ENCODE data around the gene CACNA1H. TPM values are rescaled to one million over a fixed set of nuclear protein-coding genes. Genes with fewer than 3 reads are reported as not detected.
"Not testable (repeated sequence)": the region's sequence is repeated elsewhere in the genome, so short reads cannot be mapped to it uniquely, and the experiment has no call there.

CACNA1H gene
- total RNA-seq, 1 donor from 2014 or later, result 0.09 TPM

DNA sequence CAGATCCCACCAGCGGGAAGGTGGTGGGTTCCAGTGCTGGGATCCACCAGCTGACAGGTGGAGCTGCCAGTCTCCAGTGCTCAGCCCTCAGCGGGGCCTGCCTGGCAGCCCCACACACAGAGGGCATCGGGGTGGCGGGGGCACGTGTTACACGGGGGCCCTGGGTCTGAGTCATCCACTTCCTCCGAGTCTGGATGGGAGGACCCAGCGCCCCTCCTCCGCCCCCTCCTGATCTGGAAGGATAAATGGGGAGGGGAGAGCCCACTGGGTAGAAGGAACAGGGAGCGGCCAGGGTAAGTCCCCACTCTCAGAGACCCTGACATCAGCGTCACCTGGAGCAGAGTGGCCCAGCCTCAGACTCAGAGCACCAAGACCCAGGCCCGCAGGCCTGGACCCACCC lies 87.5 kb downstream of the CACNA1H start, which contains the start of gene TPSAB1:
TPSAB1 (plus strand) TSS at position 270 of the 400 bp plus-strand sequence. CDS start 234 bp downstream, outside the sequence.
- H3K27me3 Mint-ChIP-seq (ENCODE audit: low read depth); H3K4me1 Mint-ChIP-seq (ENCODE audit: low read depth); DNase-seq (ENCODE audit: low spot score); H3K4me3 Mint-ChIP-seq (ENCODE audit: low read depth); H3K36me3 Mint-ChIP-seq (ENCODE audit: low read depth); H3K27ac Mint-ChIP-seq; H3K9me3 Mint-ChIP-seq; intact Hi-C loops (cut with micrococcal nuclease): not testable (repeated sequence)

DNA sequence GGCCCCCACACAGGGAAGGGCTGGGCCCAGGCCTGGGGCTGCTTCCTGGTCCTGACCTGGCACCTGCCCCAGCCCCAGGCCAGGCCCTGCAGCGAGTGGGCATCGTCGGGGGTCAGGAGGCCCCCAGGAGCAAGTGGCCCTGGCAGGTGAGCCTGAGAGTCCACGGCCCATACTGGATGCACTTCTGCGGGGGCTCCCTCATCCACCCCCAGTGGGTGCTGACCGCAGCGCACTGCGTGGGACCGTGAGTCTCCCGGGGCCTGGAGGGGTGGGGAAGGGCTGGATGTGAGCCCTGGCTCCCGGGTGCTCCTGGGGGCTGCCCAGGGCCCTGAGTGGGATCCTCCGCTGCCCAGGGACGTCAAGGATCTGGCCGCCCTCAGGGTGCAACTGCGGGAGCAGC lies 88.2 kb downstream of the CACNA1H start:
- H3K4me3 Mint-ChIP-seq (ENCODE audit: low read depth); H3K27me3 Mint-ChIP-seq (ENCODE audit: low read depth); intact Hi-C loops (cut with micrococcal nuclease); H3K9me3 Mint-ChIP-seq; H3K4me1 Mint-ChIP-seq (ENCODE audit: low read depth); DNase-seq (ENCODE audit: low spot score); H3K27ac Mint-ChIP-seq; H3K36me3 Mint-ChIP-seq (ENCODE audit: low read depth): not testable (repeated sequence)

DNA sequence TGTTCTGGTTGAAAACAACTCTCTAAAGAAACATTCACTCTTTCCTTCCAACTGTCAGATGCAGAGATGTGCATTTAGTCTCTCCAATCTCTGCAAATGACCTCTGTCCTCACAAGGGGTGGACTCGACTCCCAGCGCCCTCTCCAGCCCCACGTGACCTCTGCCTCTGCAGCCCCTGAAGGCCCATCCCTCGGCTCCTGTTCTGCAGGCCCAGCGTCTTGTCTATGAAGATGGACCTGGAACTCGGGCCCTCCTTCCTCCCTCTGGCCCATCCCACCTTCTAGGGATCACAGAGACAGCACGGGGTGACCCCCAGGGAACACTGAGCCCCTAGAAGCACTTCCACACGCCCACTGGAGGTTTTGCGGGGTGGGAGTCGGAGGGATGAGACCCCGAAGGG lies 90.5 kb downstream of the CACNA1H start:
- H3K27me3 Mint-ChIP-seq (ENCODE audit: low read depth); H3K36me3 Mint-ChIP-seq (ENCODE audit: low read depth); H3K4me3 Mint-ChIP-seq (ENCODE audit: low read depth); DNase-seq (ENCODE audit: low spot score); H3K4me1 Mint-ChIP-seq (ENCODE audit: low read depth); intact Hi-C loops (cut with micrococcal nuclease); H3K9me3 Mint-ChIP-seq; H3K27ac Mint-ChIP-seq: not testable (repeated sequence)

DNA sequence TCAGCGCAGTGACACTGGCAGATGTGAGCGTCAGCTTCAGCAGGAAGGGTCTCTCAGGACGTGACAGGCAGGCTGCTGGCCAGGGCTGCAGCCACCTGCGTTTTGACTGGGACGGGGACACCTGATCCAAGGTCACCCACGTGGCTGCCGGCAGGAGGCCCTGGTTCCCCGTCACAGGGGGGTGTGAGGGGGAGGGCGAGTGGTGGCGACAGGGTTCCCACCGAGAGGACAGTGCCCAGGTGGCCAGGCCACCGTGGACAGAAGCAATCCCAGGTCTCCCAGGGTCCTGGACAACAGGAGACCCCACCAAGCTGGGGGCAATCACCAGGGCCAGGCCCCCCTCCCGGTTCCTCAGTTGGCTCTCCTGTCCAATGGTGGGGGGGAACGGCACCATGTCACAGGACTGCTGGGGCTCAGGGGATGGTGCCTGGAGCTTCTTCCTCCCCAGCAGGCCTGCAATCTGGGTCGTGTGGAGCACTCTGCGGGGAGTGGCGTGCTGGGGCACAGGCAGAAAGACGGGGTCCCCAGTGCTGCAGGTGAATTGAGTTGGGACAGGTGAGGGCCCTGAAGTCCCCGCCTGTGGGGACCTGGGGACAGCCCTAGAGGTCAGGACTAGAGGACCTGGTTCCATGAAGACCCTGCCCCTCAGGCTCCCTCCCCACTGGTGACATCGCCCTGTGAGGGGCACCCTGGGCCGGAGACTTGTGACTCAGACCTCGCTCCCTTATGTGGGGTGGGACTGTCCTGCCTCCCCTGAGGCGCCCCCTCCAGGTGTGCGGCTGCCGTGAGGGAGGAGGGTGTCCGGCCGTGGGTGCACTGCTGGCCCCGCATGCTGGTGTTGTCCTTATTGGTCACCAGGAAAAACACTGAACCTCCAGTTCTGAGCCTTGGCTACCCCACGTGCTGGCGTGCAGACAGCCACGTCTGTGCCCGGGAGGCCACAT lies 91.3 kb downstream of the CACNA1H start:
- not testable (repeated sequence) for H3K27ac Mint-ChIP-seq; H3K36me3 Mint-ChIP-seq (ENCODE audit: low read depth)

DNA sequence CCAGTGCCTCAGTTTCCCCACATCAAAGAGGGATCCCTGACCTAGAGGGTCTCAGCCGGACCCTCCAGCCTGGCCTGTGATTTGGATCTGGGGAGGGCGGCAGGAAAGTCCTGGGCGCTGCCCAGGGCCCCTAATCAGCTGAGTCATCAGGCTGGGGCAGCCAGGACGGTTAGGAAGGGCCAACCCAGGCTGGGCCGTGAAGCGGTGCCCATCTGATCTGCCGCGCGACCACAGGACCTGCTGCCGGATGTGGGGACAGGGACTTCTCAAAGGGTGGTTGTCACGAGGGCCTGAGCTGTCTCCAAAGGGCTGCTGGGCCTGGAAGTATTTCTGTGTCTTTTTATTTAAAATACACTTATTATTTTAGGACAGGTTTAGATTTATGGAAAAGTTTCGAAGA lies 92.0 kb downstream of the CACNA1H start:
- peaks cover 2% of the 10 kb centered on the region for H3K27me3 Mint-ChIP-seq (ENCODE audit: low read depth)
- intact Hi-C loops (cut with micrococcal nuclease), result no loop called here
- H3K9me3 Mint-ChIP-seq, result no peaks in the 10 kb centered on the region
- DNase-seq (ENCODE audit: low spot score), result no peak
- H3K36me3 Mint-ChIP-seq (ENCODE audit: low read depth), result no peaks in the 10 kb centered on the region
- H3K4me1 Mint-ChIP-seq (ENCODE audit: low read depth), result no peaks in the 10 kb centered on the region
- no peak overlapping the region for H3K27ac Mint-ChIP-seq
- H3K4me3 Mint-ChIP-seq (ENCODE audit: low read depth), result no peak overlapping the region

More for the DNA sequence above, 91.3 kb downstream of the CACNA1H start:
- intact Hi-C loops (cut with micrococcal nuclease); H3K4me3 Mint-ChIP-seq (ENCODE audit: low read depth); H3K27me3 Mint-ChIP-seq (ENCODE audit: low read depth); DNase-seq (ENCODE audit: low spot score); H3K4me1 Mint-ChIP-seq (ENCODE audit: low read depth); H3K9me3 Mint-ChIP-seq: not testable (repeated sequence)

DNA sequence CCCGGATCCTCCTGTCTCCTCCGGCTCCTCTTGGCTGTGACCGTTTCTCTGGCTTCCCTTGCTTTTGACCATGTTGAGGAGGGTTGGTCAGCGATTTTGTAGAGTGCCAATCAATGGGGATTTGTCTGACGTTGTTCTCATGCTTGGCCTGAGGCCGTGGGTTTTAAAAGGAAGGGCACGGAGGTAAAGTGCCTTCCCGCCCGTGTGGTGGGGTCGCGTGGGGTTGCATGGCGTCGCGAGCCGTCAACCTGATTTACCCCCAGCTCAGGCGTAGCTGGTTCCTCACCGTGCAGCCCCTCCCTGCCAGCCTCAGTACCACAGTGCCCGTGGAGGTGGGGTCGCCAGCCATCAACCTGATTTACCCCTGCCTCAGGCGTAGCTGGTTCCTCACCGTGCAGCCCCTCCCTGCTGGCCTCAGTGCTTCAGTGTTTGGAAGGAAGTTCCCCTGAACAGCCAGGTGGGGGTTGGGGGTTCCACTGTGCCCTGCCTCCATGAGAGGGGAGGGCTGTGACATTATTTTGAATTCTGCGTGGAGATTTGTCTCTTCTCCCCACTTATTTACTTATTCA lies 92.6 kb downstream of the CACNA1H start:
- no peaks in the 10 kb centered on the region for H3K36me3 Mint-ChIP-seq (ENCODE audit: low read depth)

DNA sequence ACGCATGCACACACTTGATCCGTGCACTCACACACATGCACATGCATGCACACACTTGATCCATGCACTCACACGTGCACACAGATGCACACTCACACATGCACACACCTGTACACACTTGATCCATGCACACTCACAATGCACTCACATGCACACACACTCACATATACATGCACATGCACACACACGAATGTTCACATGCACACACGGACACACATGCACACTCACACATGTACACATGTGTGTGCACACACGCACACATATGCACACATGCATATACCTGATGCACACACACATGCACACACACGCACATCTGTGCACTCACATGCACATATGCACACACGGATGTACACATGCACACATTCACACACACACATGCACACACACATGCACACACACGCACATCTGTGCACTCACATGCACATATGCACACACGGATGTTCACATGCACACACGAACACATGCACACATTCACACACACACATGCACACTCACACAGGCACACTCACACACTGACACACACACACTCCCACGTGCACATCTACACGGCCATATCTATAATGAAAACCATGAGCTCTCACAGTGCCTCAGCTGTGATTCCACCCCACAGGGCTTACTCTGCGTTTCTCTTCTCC lies 95.1 kb downstream of the CACNA1H start:
- H3K36me3 Mint-ChIP-seq (ENCODE audit: low read depth); H3K9me3 Mint-ChIP-seq; H3K4me3 Mint-ChIP-seq (ENCODE audit: low read depth); intact Hi-C loops (cut with micrococcal nuclease); H3K27ac Mint-ChIP-seq; H3K4me1 Mint-ChIP-seq (ENCODE audit: low read depth); H3K27me3 Mint-ChIP-seq (ENCODE audit: low read depth); DNase-seq (ENCODE audit: low spot score): not testable (repeated sequence)

More for the DNA sequence above, 92.6 kb downstream of the CACNA1H start:
- Mint-ChIP-seq H3K4me3 (ENCODE audit: low read depth) (no peak overlapping the region), H3K4me1 (ENCODE audit: low read depth) (no peaks in the 10 kb centered on the region), H3K27me3 (ENCODE audit: low read depth) (peaks cover 2% of the 10 kb centered on the region), H3K27ac (no peak overlapping the region), H3K9me3 (no peaks in the 10 kb centered on the region)
- no peak for DNase-seq (ENCODE audit: low spot score)
- intact Hi-C loops (cut with micrococcal nuclease), result no loop called here

DNA sequence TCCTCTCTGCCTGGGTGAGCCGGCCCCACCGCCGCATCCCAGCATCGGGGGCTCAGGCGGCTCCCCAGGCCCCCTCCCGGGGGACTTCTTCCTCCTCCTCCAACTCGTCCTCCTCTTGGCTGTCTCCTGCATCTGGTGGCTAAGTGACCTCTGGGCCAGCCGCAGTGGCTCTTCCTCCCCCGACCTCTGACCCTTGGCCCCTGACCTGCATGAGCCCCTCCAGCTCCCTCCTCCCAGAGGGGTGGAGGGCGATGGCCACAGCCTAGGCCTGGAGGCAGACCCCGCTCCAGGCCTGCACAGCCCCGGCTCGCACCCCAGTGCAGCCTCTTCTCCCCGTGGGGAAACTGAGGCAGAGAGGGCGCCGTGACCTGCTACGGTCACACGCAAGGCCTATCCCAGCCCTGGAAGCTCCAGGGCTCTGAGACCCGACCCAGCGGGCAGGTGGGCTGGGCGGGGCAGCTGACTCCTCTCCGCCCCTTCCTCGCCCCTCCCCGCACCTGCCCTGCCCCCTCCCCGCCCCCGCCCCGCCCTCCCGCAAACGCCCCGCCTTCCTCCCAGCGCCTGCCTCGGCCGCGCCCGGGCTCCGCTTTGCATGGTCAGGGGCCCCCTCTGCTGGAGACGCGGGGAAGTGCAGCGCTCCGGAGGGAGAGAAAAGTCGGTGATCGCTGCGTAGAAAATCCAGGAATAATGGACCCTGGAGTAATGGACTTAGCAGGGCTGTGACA lies 96.3 kb downstream of the CACNA1H start:
- H3K27me3 Mint-ChIP-seq (ENCODE audit: low read depth); H3K9me3 Mint-ChIP-seq; DNase-seq (ENCODE audit: low spot score); H3K4me3 Mint-ChIP-seq (ENCODE audit: low read depth); H3K36me3 Mint-ChIP-seq (ENCODE audit: low read depth); H3K27ac Mint-ChIP-seq; H3K4me1 Mint-ChIP-seq (ENCODE audit: low read depth); intact Hi-C loops (cut with micrococcal nuclease): not testable (repeated sequence)

DNA sequence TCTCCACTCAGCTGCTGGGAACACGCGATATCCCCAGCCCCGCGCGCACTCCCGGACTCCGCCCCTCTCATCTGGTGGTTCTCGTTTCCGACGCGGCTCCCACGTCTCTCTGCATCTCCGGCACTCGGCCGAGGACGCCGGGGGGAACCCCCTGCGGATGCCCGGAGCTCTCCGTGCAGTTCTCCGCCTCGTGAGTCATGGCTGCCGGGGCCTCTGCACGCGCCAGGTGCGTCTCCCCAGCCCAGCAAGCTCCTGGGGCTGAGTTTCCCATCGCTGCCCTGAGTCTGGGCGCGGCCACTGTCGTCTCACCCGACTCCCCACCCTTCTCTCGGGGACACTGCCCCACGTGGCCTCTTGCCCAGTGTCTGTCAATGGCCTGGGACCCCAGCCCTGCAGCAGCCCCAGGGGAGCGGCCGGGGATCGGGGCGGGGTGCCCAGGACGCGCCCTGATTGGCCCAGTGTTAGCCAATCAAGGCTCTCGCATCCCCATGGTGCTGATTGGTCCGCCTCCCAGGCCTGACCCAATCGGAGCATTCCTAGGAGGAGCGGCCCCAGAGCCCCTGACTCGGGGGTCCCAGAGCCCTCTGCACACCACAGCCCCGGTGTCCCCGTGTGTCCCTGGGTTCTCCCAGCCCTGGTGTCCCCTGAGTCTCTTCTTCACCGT lies 100.9 kb downstream of the CACNA1H start:
- H3K36me3 Mint-ChIP-seq (ENCODE audit: low read depth); H3K9me3 Mint-ChIP-seq: not testable (repeated sequence)

DNA sequence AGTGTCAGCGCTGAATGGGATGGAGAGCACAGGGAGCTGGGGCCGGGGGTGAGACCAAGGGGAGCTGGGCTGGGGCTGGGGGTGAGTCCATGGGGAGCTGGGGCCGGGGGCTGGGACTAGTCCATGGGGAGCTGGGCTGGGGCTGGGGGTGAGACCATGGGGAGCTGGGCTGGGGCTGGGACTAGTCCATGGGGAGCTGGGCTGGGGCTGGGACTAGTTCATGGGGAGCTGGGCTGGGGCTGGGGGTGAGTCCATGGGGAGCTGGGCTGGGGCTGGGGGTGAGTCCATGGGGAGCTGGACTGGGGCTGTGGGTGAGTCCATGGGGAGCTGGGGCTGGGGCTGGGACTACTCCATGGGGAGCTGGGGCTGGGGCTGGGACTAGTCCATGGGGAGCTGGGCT lies 101.9 kb downstream of the CACNA1H start:
- H3K9me3 Mint-ChIP-seq; H3K27ac Mint-ChIP-seq; H3K4me1 Mint-ChIP-seq (ENCODE audit: low read depth); intact Hi-C loops (cut with micrococcal nuclease); H3K36me3 Mint-ChIP-seq (ENCODE audit: low read depth); DNase-seq (ENCODE audit: low spot score); H3K4me3 Mint-ChIP-seq (ENCODE audit: low read depth); H3K27me3 Mint-ChIP-seq (ENCODE audit: low read depth): not testable (repeated sequence)

More for the DNA sequence above, 100.9 kb downstream of the CACNA1H start:
- H3K27ac Mint-ChIP-seq; DNase-seq (ENCODE audit: low spot score); intact Hi-C loops (cut with micrococcal nuclease); H3K27me3 Mint-ChIP-seq (ENCODE audit: low read depth); H3K4me3 Mint-ChIP-seq (ENCODE audit: low read depth); H3K4me1 Mint-ChIP-seq (ENCODE audit: low read depth): not testable (repeated sequence)

DNA sequence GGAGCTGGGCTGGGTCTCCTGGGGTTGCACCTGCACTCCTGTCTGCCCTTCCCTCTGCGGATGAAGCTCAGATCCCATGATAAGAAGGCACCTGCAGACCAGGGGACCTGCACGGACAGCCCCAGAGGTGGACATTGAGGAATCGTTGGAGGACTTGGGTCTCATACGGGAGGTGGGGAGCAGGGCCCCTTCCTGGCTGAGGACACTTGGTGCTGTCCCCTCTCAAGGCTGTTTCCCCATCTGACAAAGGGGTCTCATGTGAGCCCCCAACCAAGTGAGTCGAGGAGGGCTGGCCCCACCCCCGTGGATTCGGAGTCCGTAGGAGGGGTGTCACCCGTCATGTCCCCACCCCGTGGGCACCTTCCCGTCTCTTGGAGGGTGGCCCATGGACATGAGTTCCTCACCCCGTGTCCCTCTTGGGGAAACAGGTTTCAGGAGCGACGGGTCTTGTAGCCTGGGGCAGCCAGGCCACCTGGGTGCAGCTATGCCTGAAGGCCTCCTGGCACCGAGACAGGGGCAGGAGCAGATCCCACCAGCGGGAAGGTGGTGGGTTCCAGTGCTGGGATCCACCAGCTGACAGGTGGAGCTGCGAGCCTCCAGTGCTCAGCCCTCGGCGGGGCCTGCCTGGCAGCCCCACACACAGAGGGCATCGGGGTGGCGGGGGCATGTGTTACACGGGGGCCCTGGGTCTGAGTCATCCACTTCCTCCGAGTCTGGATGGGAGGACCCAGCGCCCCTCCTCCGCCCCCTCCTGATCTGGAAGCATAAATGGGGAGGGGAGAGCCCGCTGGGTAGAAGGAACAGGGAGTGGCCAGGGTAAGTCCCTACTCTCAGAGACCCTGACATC lies 102.6 kb downstream of the CACNA1H start, which contains the start of gene TPSD1:
TPSD1 (plus strand) TSS at position 794 of the 847 bp plus-strand sequence. CDS start 212 bp downstream, outside the sequence.
- H3K36me3 Mint-ChIP-seq (ENCODE audit: low read depth); DNase-seq (ENCODE audit: low spot score); intact Hi-C loops (cut with micrococcal nuclease); H3K4me3 Mint-ChIP-seq (ENCODE audit: low read depth); H3K27me3 Mint-ChIP-seq (ENCODE audit: low read depth); H3K4me1 Mint-ChIP-seq (ENCODE audit: low read depth); H3K27ac Mint-ChIP-seq; H3K9me3 Mint-ChIP-seq: not testable (repeated sequence)
